HepG2 (cell line): ENCODE measurements around the gene ZNF451.

Source experiments
- IKZF4 ChIP-seq: sonication (generic); formaldehyde crosslinking; IDR thresholded peaks from 2 replicates; pipeline ENCODE4 v1.5.1; 2020; ENCODE audit warnings: borderline replicate concordance, mild to moderate bottlenecking, low read depth, missing genetic modification reagents; ENCODE audit errors: not compliant biosample characterization
- ZNF430 ChIP-seq: sonication (generic); formaldehyde crosslinking; IDR thresholded peaks from 2 replicates; pipeline ENCODE4 v1.9.0; 2021; ENCODE audit warnings: mild to moderate bottlenecking, missing genetic modification reagents
- TF ChIP-seq, protein P1 (sequence below): sonication (generic); formaldehyde crosslinking; IDR thresholded peaks from 2 replicates; pipeline ENCODE4 v1.5.0; 2020; ENCODE audit warnings: missing genetic modification reagents

GRCh38 chr6:57180596-57180995, 90.6 kb downstream of the ZNF451 start:
- TF ChIP-seq ZNF430 (CRISPR knock-in tag) (no peak), IKZF4 (CRISPR knock-in tag) (no peak)
- TF ChIP-seq, protein P1, sequence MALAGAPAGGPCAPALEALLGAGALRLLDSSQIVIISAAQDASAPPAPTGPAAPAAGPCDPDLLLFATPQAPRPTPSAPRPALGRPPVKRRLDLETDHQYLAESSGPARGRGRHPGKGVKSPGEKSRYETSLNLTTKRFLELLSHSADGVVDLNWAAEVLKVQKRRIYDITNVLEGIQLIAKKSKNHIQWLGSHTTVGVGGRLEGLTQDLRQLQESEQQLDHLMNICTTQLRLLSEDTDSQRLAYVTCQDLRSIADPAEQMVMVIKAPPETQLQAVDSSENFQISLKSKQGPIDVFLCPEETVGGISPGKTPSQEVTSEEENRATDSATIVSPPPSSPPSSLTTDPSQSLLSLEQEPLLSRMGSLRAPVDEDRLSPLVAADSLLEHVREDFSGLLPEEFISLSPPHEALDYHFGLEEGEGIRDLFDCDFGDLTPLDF (CRISPR knock-in tag) = no peak
